Tibial nerve (tissue), 4 donors: ENCODE measurements around the gene RNF220. TPM values are rescaled to one million over a fixed set of nuclear protein-coding genes. Genes with fewer than 3 reads are reported as not detected.
A peak's percentile ranks its signal among the peaks of the same experiment; 100 is the strongest.

Source experiments
- DNase-seq, 2 donors: peaks; one replicate each; pipeline ENCODE4 v3.0.0-alpha.2; 2019; ENCODE audit warnings: low spot score in 2 of 2
- H3K27ac ChIP-seq, 4 donors: fragments of 200-600 bp; sonication (generic) in 3 of 4; one replicate each; pipeline ENCODE4 v1.5.1; 2017 to 2019; ENCODE audit warnings: mild to moderate bottlenecking in 1 of 4
- H3K27me3 ChIP-seq, 2 donors: fragments of 200-600 bp; sonication (generic) in 1 of 2; one replicate each; pipeline versions ENCODE4 v1.5.1 to v1.6.0; 2017 to 2019
- H3K36me3 ChIP-seq, 3 donors: fragments of 200-600 bp; sonication (generic); one replicate each; pipeline ENCODE4 v1.5.1; 2018 to 2019
- H3K4me1 ChIP-seq, 4 donors: fragments of 200-600 bp; sonication (generic) in 3 of 4; one replicate each; pipeline ENCODE4 v1.5.1; 2017 to 2019
- H3K4me3 ChIP-seq, 4 donors: fragments of 200-600 bp; sonication (generic) in 3 of 4; one replicate each; pipeline ENCODE4 v1.5.1; 2017 to 2019; ENCODE audit warnings: mild to moderate bottlenecking in 1 of 4, moderate library complexity in 1 of 4
- H3K9me3 ChIP-seq, 4 donors: fragments of 200-600 bp; sonication (generic) in 3 of 4; one replicate each; pipeline ENCODE4 v1.5.1; 2017 to 2019
- CTCF ChIP-seq, 5 experiments: fragments of 200-600 bp in 3 of 5; fragments of 450-650 bp in 2 of 5; sonication (generic) in 3 of 5; IDR thresholded peaks; one replicate each; pipeline ENCODE4 v1.5.1; 2016 to 2019; ENCODE audit warnings: antibody characterized with exemption in 5 of 5, mild to moderate bottlenecking in 3 of 5, moderate library complexity in 2 of 5
- EP300 ChIP-seq, 2 donors: sonication (generic); formaldehyde crosslinking; IDR thresholded peaks; one replicate each; pipeline ENCODE4 v1.6.1; 2017; ENCODE audit warnings: antibody characterized with exemption in 2 of 2, mild to moderate bottlenecking in 1 of 2
- POLR2A ChIP-seq, 2 donors: fragments of 450-650 bp; IDR thresholded peaks; one replicate each; pipeline ENCODE4 v1.6.1; 2017; ENCODE audit warnings: antibody characterized with exemption in 2 of 2, mild to moderate bottlenecking in 2 of 2, moderate library complexity in 2 of 2
- WGBS, 2 donors: methylation state at CpG; one replicate each; pipeline ENCODE4 v1.1.5; 2018; 5-methylcytosine and 5-hydroxymethylcytosine counted together
- total RNA-seq, 4 donors: library from RNA; depleted of rRNA; stranded (reverse); fragments of >200 nt; gene quantifications; one replicate each; pipeline ENCODE4 v1.1.0, GENCODE V29; 2016

The RNF220 gene
- total RNA-seq, 4 donors from 2014 or later, result 110 to 151 (median 114) TPM

- no peak for TF ChIP-seq POLR2A (IDR thresholded peaks at IDR 0.05)
- TF ChIP-seq CTCF (IDR thresholded peaks at IDR 0.05), result no peak
- no peak for TF ChIP-seq EP300 (IDR thresholded peaks at IDR 0.05)
- peak overlapping the region in 3 of 4 donors; percentile 4 to 45 (median 27) for H3K4me3 ChIP-seq
- WGBS, 2 donors, result 37 to 38% methylated on average over 51 to 63 of the region's 63 CpGs
- no peak overlapping the region for H3K27ac ChIP-seq
- peaks cover 0 to 12% of the 10 kb centered on the region in 2 donors for H3K27me3 ChIP-seq
- no peak for DNase-seq
- no peaks in the 10 kb centered on the region for H3K36me3 ChIP-seq
- H3K9me3 ChIP-seq, result no peaks in the 10 kb centered on the region
- peaks cover 0 to 12% (median 8%) of the 10 kb centered on the region in 4 donors for H3K4me1 ChIP-seq
Measured at GRCh38 chr1:44616991-44617702, 212.1 kb downstream of the RNF220 start.

GRCh38 chr1:44617703-44618029, 212.6 kb downstream of the RNF220 start:
- H3K4me1 ChIP-seq, result peaks cover 0 to 12% (median 8%) of the 10 kb centered on the region in 4 donors
- peak overlapping the region in 2 of 4 donors; percentile 27 to 45 for H3K4me3 ChIP-seq
- no peak for TF ChIP-seq EP300 (IDR thresholded peaks at IDR 0.05)
- TF ChIP-seq POLR2A (IDR thresholded peaks at IDR 0.05), result no peak
- no peak for TF ChIP-seq CTCF (IDR thresholded peaks at IDR 0.05)
- H3K27ac ChIP-seq, result no peak overlapping the region
- peaks cover 0 to 12% of the 10 kb centered on the region in 2 donors for H3K27me3 ChIP-seq
- 50 to 73% methylated on average over 1 of the region's 1 CpG for WGBS, 2 donors
- H3K9me3 ChIP-seq, result no peaks in the 10 kb centered on the region
- H3K36me3 ChIP-seq, result no peaks in the 10 kb centered on the region
- DNase-seq, result no peak

GRCh38 chr1:44619261-44619900, 214.3 kb downstream of the RNF220 start:
- H3K9me3 ChIP-seq, result no peaks in the 10 kb centered on the region
- TF ChIP-seq EP300 (IDR thresholded peaks at IDR 0.05) (no peak), POLR2A (IDR thresholded peaks at IDR 0.05) (no peak), CTCF (IDR thresholded peaks at IDR 0.05) (no peak)
- H3K27me3 ChIP-seq, result peaks cover 0 to 12% of the 10 kb centered on the region in 2 donors
- no peaks in the 10 kb centered on the region for H3K36me3 ChIP-seq
- WGBS, 2 donors, result 56 to 63% methylated on average over 12 of the region's 12 CpGs
- H3K27ac ChIP-seq, result no peak overlapping the region
- H3K4me1 ChIP-seq, result peaks cover 0 to 12% (median 8%) of the 10 kb centered on the region in 4 donors
- H3K4me3 ChIP-seq, result no peak overlapping the region
- no peak for DNase-seq

GRCh38 chr1:44620072-44620471, 215.0 kb downstream of the RNF220 start:
- DNase-seq, result no peak
- H3K36me3 ChIP-seq, result no peaks in the 10 kb centered on the region
- H3K9me3 ChIP-seq, result no peaks in the 10 kb centered on the region
- 73 to 86% methylated on average over 3 of the region's 3 CpGs for WGBS, 2 donors
- no peak overlapping the region for H3K4me3 ChIP-seq
- peaks cover 0 to 12% (median 8%) of the 10 kb centered on the region in 4 donors for H3K4me1 ChIP-seq
- TF ChIP-seq EP300 (IDR thresholded peaks at IDR 0.05) (no peak), POLR2A (IDR thresholded peaks at IDR 0.05) (no peak), CTCF (IDR thresholded peaks at IDR 0.05) (no peak)
- H3K27ac ChIP-seq, result no peak overlapping the region
- peaks cover 0 to 7% of the 10 kb centered on the region in 2 donors for H3K27me3 ChIP-seq

- H3K27me3 ChIP-seq, result peaks cover 0 to 2% of the 10 kb centered on the region in 2 donors
- H3K9me3 ChIP-seq, result no peaks in the 10 kb centered on the region
- no peaks in the 10 kb centered on the region for H3K36me3 ChIP-seq
- DNase-seq, result no peak
- 82 to 87% methylated on average over 15 of the region's 15 CpGs for WGBS, 2 donors
- H3K4me1 ChIP-seq, result peaks cover 0 to 9% (median 6%) of the 10 kb centered on the region in 4 donors
- H3K4me3 ChIP-seq, result no peak overlapping the region
- TF ChIP-seq POLR2A (IDR thresholded peaks at IDR 0.05) (no peak), EP300 (IDR thresholded peaks at IDR 0.05) (no peak), CTCF (IDR thresholded peaks at IDR 0.05) (no peak)
- no peak overlapping the region for H3K27ac ChIP-seq
Measured at GRCh38 chr1:44621841-44622286, 216.8 kb downstream of the RNF220 start.
